Natural killer cell (primary cell): ENCODE measurements around the gene CDX1. TPM values are rescaled to one million over a fixed set of nuclear protein-coding genes. Genes with fewer than 3 reads are reported as not detected.

ENCODE experiments used
- ATAC-seq, 3 donors: fragments of 150-1000 bp in 2 of 3; fragments of 200-7000 bp in 1 of 3; cut with Tn5 transposase; 1 replicate in 1 of 3; 2 replicates in 2 of 3; pipeline ENCODE4 v1.10.0; 2021; ENCODE audit warnings: mild to moderate bottlenecking in 2 of 3, moderate library complexity in 2 of 3
- DNase-seq, 2 donors: peaks; one replicate each; pipeline versions ENCODE4 v3.0.0 to v3.0.0-alpha.2; 2013 to 2021; ENCODE audit warnings: mixed read lengths in 1 of 2
- H3K27ac ChIP-seq: one replicate; pipeline ENCODE4 v1.5.1; 2013; ENCODE audit warnings: mild to moderate bottlenecking, low read length
- H3K27me3 ChIP-seq: one replicate; pipeline ENCODE4 v1.6.1; 2013; ENCODE audit warnings: low read length; ENCODE audit not compliant: control insufficient read depth, insufficient read depth
- H3K36me3 ChIP-seq: one replicate; pipeline ENCODE4 v1.6.1; 2013; ENCODE audit warnings: low read length; ENCODE audit not compliant: control insufficient read depth, insufficient read depth
- H3K4me1 ChIP-seq: one replicate; pipeline ENCODE4 v1.6.1; 2013; ENCODE audit warnings: low read length; ENCODE audit not compliant: control insufficient read depth, insufficient read depth
- H3K4me3 ChIP-seq: one replicate; pipeline ENCODE4 v1.5.1; 2013; ENCODE audit warnings: low read length
- H3K9me3 ChIP-seq: one replicate; pipeline ENCODE4 v1.6.1; 2013; ENCODE audit warnings: low read length; ENCODE audit not compliant: control insufficient read depth, insufficient read depth
- H3K27ac Mint-ChIP-seq, 2 donors: one replicate each; pipeline ENCODE4 v1.8.0; 2022; ENCODE audit warnings: mild to moderate bottlenecking in 2 of 2, mixed read lengths in 2 of 2, moderate library complexity in 1 of 2
- H3K27me3 Mint-ChIP-seq, 2 donors: one replicate each; pipeline ENCODE4 v1.8.0; 2022; ENCODE audit warnings: low read depth in 2 of 2, mixed read lengths in 2 of 2
- H3K36me3 Mint-ChIP-seq: one replicate; pipeline ENCODE4 v1.8.0; 2022; ENCODE audit warnings: mixed read lengths
- H3K4me1 Mint-ChIP-seq, 2 donors: one replicate each; pipeline ENCODE4 v1.8.0; 2022; ENCODE audit warnings: mixed read lengths in 2 of 2
- H3K4me3 Mint-ChIP-seq: one replicate; pipeline ENCODE4 v1.8.0; 2022; ENCODE audit warnings: mild to moderate bottlenecking, moderate library complexity, mixed read lengths
- H3K9me3 Mint-ChIP-seq, 2 donors: one replicate each; pipeline ENCODE4 v1.8.0; 2022; ENCODE audit warnings: mixed read lengths in 2 of 2
- WGBS: methylation state at CpG from one replicate; pipeline ENCODE4 v1.1.7; 2013; ENCODE audit warnings: missing lambda C conversion rate; ENCODE audit not compliant: insufficient coverage; 5-methylcytosine and 5-hydroxymethylcytosine counted together
- intact Hi-C: fragments of 100-400 bp; cut with micrococcal nuclease; formaldehyde crosslinking; loops from one replicate; pipeline ENCODE4 v1.14.2; 2022
- total RNA-seq, 4 donors: library from RNA; stranded (reverse); fragments of 120-200 nt in 1 of 4; gene quantifications; one replicate each; pipeline versions ENCODE4 v1.2.3 to v1.2.4, GENCODE V29; 2013 to 2022
- TF ChIP-seq, protein P1 (sequence below): fragments of 200-600 bp; IDR thresholded peaks from one replicate; pipeline ENCODE4 v1.8.0; 2022; ENCODE audit warnings: antibody characterized with exemption

The CDX1 gene
- total RNA-seq, 3 donors from 2014 or later (not counting 1 experiment from before 2014, with no cell fraction given), result not detected

DNA sequence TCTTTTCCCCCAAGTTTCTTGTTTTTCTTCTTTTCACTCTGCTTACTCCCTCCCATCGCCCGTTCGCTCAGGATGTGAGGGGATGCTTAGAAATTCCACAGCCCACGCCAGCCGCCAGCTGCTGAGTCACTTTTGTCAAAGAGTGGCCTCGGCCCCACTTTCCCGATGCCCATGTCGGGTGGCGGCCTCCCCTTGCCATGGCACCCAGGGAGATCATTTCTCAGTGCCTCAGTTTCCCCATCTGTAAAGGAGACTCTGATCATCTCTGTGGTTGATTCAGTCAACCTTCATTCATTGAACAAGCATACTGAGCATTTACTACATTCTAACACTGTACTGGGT, 10.6 kb upstream of the CDX1 start:
- H3K27me3 ChIP-seq, result no peaks in the 10 kb centered on the region
- Mint-ChIP-seq H3K9me3 (no peaks in the 10 kb centered on the region), H3K4me3 (peak overlapping the region; percentile 98), H3K4me1 (peaks cover 30 to 44% of the 10 kb centered on the region in 2 donors), H3K27me3 (peaks cover 0 to 12% of the 10 kb centered on the region in 2 donors), H3K27ac (peak overlapping the region; percentile 76 to 93), H3K36me3 (no peaks in the 10 kb centered on the region)
- no peak for ATAC-seq
- H3K4me1 ChIP-seq, result peaks cover 40% of the 10 kb centered on the region
- no peaks in the 10 kb centered on the region for H3K36me3 ChIP-seq
- H3K9me3 ChIP-seq, result no peaks in the 10 kb centered on the region
- 5% methylated on average over 9 of the region's 9 CpGs for WGBS
- peak overlapping the region; percentile 56 for H3K4me3 ChIP-seq
- DNase-seq, result no peak
- TF ChIP-seq, protein P1, sequence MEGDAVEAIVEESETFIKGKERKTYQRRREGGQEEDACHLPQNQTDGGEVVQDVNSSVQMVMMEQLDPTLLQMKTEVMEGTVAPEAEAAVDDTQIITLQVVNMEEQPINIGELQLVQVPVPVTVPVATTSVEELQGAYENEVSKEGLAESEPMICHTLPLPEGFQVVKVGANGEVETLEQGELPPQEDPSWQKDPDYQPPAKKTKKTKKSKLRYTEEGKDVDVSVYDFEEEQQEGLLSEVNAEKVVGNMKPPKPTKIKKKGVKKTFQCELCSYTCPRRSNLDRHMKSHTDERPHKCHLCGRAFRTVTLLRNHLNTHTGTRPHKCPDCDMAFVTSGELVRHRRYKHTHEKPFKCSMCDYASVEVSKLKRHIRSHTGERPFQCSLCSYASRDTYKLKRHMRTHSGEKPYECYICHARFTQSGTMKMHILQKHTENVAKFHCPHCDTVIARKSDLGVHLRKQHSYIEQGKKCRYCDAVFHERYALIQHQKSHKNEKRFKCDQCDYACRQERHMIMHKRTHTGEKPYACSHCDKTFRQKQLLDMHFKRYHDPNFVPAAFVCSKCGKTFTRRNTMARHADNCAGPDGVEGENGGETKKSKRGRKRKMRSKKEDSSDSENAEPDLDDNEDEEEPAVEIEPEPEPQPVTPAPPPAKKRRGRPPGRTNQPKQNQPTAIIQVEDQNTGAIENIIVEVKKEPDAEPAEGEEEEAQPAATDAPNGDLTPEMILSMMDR, result no peak
- peak overlapping the region; percentile 57 for H3K27ac ChIP-seq
- intact Hi-C loops, result no loop called here

DNA sequence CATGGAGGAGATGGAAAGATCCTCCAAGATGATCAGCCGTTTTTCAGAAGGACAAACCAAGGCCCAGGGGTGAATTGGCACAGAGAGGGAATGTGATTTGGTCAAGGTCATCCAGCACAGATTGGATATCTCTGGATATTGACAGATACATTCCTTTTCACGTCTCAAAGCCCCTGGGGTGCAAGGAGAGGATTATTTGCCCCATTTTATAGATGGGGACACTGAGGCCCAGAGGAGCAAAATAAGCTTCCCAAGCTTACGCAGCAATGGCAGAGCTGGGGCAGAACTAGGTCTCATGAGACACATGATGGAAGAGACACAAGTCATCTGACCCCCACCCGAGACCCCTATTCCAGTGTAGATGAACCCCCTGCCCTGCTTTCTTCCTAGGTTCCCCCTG, 10.0 kb upstream of the CDX1 start:
- WGBS, result 89% methylated on average over 4 of the region's 4 CpGs
- no peaks in the 10 kb centered on the region for H3K9me3 ChIP-seq
- peak overlapping the region; percentile 76 to 93 for H3K27ac Mint-ChIP-seq
- peaks cover 30 to 47% of the 10 kb centered on the region in 2 donors for H3K4me1 Mint-ChIP-seq
- no peaks in the 10 kb centered on the region for H3K36me3 ChIP-seq
- no peaks in the 10 kb centered on the region for H3K27me3 ChIP-seq
- H3K4me1 ChIP-seq, result peaks cover 36% of the 10 kb centered on the region
- intact Hi-C loops, result no loop called here
- peaks cover 0 to 12% of the 10 kb centered on the region in 2 donors for H3K27me3 Mint-ChIP-seq
- DNase-seq, result no peak
- TF ChIP-seq, protein P1, result no peak
- H3K36me3 Mint-ChIP-seq, result no peaks in the 10 kb centered on the region
- H3K4me3 ChIP-seq, result no peak overlapping the region
- no peak overlapping the region for H3K27ac ChIP-seq
- no peaks in the 10 kb centered on the region for H3K9me3 Mint-ChIP-seq
- ATAC-seq, result no peak
- peak overlapping the region; percentile 98 for H3K4me3 Mint-ChIP-seq

DNA sequence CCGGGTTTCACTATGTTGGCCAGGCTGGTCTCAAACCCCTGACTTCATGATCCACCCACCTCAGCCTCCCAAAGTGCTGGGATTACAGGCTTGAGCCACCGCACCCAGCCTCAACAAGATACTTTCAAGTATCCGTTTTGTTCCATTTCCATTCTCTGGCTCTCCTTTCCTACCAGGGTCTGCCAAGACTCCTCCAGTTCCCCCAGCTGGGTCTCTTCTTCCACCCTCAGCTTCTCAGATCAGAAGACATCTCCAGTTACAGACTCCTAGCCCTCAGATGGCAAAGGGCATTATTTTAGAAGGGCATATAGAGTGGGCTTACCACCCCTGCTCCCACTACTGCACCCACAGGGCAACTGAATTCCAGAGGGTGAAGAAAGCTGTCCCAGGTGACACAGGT, 9.4 kb upstream of the CDX1 start:
- Mint-ChIP-seq H3K36me3 (no peaks in the 10 kb centered on the region), H3K9me3 (no peaks in the 10 kb centered on the region), H3K4me3 (peak overlapping the region; percentile 61), H3K27ac (no peak overlapping the region), H3K27me3 (peaks cover 0 to 12% of the 10 kb centered on the region in 2 donors), H3K4me1 (peaks cover 28 to 49% of the 10 kb centered on the region in 2 donors)
- Histone ChIP-seq H3K27me3 (no peaks in the 10 kb centered on the region), H3K36me3 (no peaks in the 10 kb centered on the region), H3K27ac (no peak overlapping the region), H3K4me3 (no peak overlapping the region), H3K9me3 (no peaks in the 10 kb centered on the region), H3K4me1 (peaks cover 36% of the 10 kb centered on the region)
- intact Hi-C loops, result no loop called here
- 96% methylated on average over 3 of the region's 3 CpGs for WGBS
- DNase-seq, result no peak
- TF ChIP-seq, protein P1, result no peak
- ATAC-seq, result no peak

DNA sequence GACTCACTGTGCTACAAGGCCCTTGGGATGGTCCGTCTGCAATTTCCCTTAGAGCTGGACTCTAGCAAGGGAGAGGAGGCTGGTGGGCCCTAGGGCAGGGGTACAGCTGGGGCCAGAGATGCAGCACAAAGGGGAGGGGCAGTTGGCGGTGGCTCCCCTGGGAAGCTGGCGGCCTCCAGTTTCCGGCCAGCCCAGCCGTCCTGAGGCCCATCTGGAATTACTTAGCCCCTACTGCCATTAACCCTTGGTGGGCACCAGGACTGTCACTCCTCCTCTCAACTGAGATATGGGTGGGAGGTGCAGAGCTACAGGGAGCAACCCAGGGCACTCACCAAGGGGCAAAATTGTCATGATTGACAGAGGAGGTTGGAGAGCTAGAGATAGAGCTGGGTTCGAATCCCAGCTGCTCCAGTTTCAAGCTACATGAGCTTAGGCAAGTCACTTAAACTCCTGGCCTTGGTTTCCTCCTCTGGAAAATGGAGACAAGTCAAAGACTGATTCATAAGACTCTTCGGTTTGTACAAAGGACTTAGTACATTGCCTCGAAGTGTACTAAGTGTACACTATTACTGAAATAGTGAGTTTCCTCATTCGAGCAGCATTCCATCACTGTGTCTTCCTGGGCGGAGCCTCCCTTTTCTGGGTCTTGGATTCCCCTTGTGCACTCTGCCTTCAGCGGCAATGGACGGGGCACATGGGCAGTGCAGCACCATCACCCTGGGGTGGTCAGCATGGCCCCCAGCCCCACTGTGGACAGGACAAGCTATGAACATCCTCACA, 8.2 kb upstream of the CDX1 start:
- ATAC-seq (no peak), DNase-seq (no peak)
- Mint-ChIP-seq H3K36me3 (no peaks in the 10 kb centered on the region), H3K4me3 (peak overlapping the region; percentile 25), H3K27ac (no peak overlapping the region), H3K4me1 (peaks cover 23 to 42% of the 10 kb centered on the region in 2 donors), H3K9me3 (no peaks in the 10 kb centered on the region), H3K27me3 (peaks cover 0 to 15% of the 10 kb centered on the region in 2 donors)
- H3K27me3 ChIP-seq, result no peaks in the 10 kb centered on the region
- H3K4me3 ChIP-seq, result no peak overlapping the region
- H3K9me3 ChIP-seq, result no peaks in the 10 kb centered on the region
- no peaks in the 10 kb centered on the region for H3K36me3 ChIP-seq
- intact Hi-C loops, result no loop called here
- H3K27ac ChIP-seq, result no peak overlapping the region
- TF ChIP-seq, protein P1, result no peak
- peaks cover 29% of the 10 kb centered on the region for H3K4me1 ChIP-seq
- 81% methylated on average over 12 of the region's 12 CpGs for WGBS
